SKM-1 (cell line): ENCODE data around the gene NT5M.
"Not testable (repeated sequence)": the region's sequence is repeated elsewhere in the genome, so short reads cannot be mapped to it uniquely, and the experiment has no call there.

Experiments
- DNase-seq: peaks from one replicate; lab custom pipeline; 2025; ENCODE audit not compliant: unreplicated experiment; lab: John Stamatoyannopoulos, UW

Gene NT5M

GRCh38 chr17:17301659-17302058 lies 1.5 kb upstream of the NT5M start:
- not testable (repeated sequence) for DNase-seq

- DNase-seq: no peak
Measured at GRCh38 chr17:17303847-17304490, 796 bp downstream of the NT5M start.

GRCh38 chr17:17304521-17304985 lies 1.4 kb downstream of the NT5M start:
- peak; percentile 47 for DNase-seq

GRCh38 chr17:17305281-17305801 lies 2.2 kb downstream of the NT5M start:
- DNase-seq: peak; percentile 45

- DNase-seq: no peak
Measured at GRCh38 chr17:17309356-17309755, 6.2 kb downstream of the NT5M start.

- no peak for DNase-seq
Measured at GRCh38 chr17:17313350-17313991, 10.3 kb downstream of the NT5M start.

- DNase-seq: no peak
Measured at GRCh38 chr17:17314501-17315071, 11.4 kb downstream of the NT5M start.

- DNase-seq: no peak
Measured at GRCh38 chr17:17315142-17315821, 12.1 kb downstream of the NT5M start.

- no peak for DNase-seq
Measured at GRCh38 chr17:17320188-17320910, 17.2 kb downstream of the NT5M start.

- no peak for DNase-seq
Measured at GRCh38 chr17:17320911-17321220, 17.7 kb downstream of the NT5M start.

- DNase-seq: no peak
Measured at GRCh38 chr17:17321356-17322025, 18.3 kb downstream of the NT5M start.

GRCh38 chr17:17322516-17323510 lies 19.6 kb downstream of the NT5M start:
- DNase-seq: no peak

- no peak for DNase-seq
Measured at GRCh38 chr17:17324616-17325015, 21.4 kb downstream of the NT5M start.

- no peak for DNase-seq
Measured at GRCh38 chr17:17325228-17325627, 22.1 kb downstream of the NT5M start.

GRCh38 chr17:17325816-17326215 lies 22.6 kb downstream of the NT5M start:
- no peak for DNase-seq

- DNase-seq: no peak
Measured at GRCh38 chr17:17326275-17326875, 23.2 kb downstream of the NT5M start.

GRCh38 chr17:17328251-17328650 lies 25.1 kb downstream of the NT5M start:
- no peak for DNase-seq

GRCh38 chr17:17341452-17341851 lies 38.3 kb downstream of the NT5M start:
- no peak for DNase-seq
